HepG2 (cell line): ENCODE data around the gene AARSD1. TPM values are rescaled to one million over a fixed set of nuclear protein-coding genes. Genes with fewer than 3 reads are reported as not detected.

ENCODE experiments used
- ADNP ChIP-seq: sonication (generic); formaldehyde crosslinking; IDR thresholded peaks from 2 replicates; pipeline ENCODE4 v1.4.0; 2020; ENCODE audit warnings: missing genetic modification reagents
- ARID5B ChIP-seq: IDR thresholded peaks from 2 replicates; pipeline ENCODE4 v1.4.0; 2020; ENCODE audit warnings: mild to moderate bottlenecking, missing genetic modification reagents
- ASH2L ChIP-seq: fragments of 300-600, 200-600 bp; sonication (generic); IDR thresholded peaks from 2 replicates; pipeline ENCODE4 v1.7.0; 2017; ENCODE audit warnings: low read depth, mild to moderate bottlenecking, moderate library complexity, mixed read lengths, low read length; ENCODE audit not compliant: insufficient read length
- ATF2 ChIP-seq: sonication (generic); formaldehyde crosslinking; IDR thresholded peaks from 2 replicates; pipeline ENCODE4 v1.4.0; 2020; ENCODE audit warnings: missing genetic modification reagents
- BATF2 ChIP-seq: sonication (generic); formaldehyde crosslinking; IDR thresholded peaks from 2 replicates; pipeline ENCODE4 v1.8.0; 2022; ENCODE audit warnings: mild to moderate bottlenecking, missing genetic modification reagents, moderate library complexity
- FOXO1 ChIP-seq: sonication (generic); formaldehyde crosslinking; IDR thresholded peaks from 2 replicates; pipeline ENCODE4 v1.4.0; 2020; ENCODE audit warnings: missing genetic modification reagents
- GATAD1 ChIP-seq: IDR thresholded peaks from 2 replicates; pipeline ENCODE4 v1.6.1; 2016; ENCODE audit warnings: missing genetic modification reagents, missing compliant biosample characterization
- HMG20A ChIP-seq: IDR thresholded peaks from 2 replicates; pipeline ENCODE4 v1.6.1; 2016; ENCODE audit warnings: borderline replicate concordance
- HNF4A ChIP-seq: sonication (generic); formaldehyde crosslinking; IDR thresholded peaks from 2 replicates; pipeline ENCODE4 v1.4.0; 2020; ENCODE audit warnings: missing genetic modification reagents
- JUN ChIP-seq: sonication (generic); formaldehyde crosslinking; IDR thresholded peaks from 2 replicates; pipeline ENCODE4 v1.4.0; 2020; ENCODE audit warnings: mild to moderate bottlenecking, missing genetic modification reagents
- JUNB ChIP-seq: sonication (generic); formaldehyde crosslinking; IDR thresholded peaks from 2 replicates; pipeline ENCODE4 v1.8.0; 2022; ENCODE audit warnings: missing genetic modification reagents, mild to moderate bottlenecking, borderline replicate concordance
- MAFG ChIP-seq: sonication (generic); formaldehyde crosslinking; IDR thresholded peaks from 2 replicates; pipeline ENCODE4 v1.5.1; 2020; ENCODE audit warnings: mild to moderate bottlenecking, missing genetic modification reagents
- MIXL1 ChIP-seq: IDR thresholded peaks from 2 replicates; pipeline ENCODE4 v1.6.1; 2016
- NR0B2 ChIP-seq: sonication (generic); formaldehyde crosslinking; IDR thresholded peaks from 2 replicates; pipeline ENCODE4 v1.4.0; 2020; ENCODE audit warnings: mild to moderate bottlenecking, missing genetic modification reagents
- SNRNP70 ChIP-seq: fragments of 200-400 bp; formaldehyde crosslinking; IDR thresholded peaks from 2 replicates; pipeline ENCODE4 v1.6.1; 2017; ENCODE audit warnings: mild to moderate bottlenecking, low read depth, low read length, moderate library complexity
- SOX5 ChIP-seq: IDR thresholded peaks from 2 replicates; pipeline ENCODE4 v1.6.1; 2016; ENCODE audit warnings: borderline replicate concordance
- SRF ChIP-seq: IDR thresholded peaks from 2 replicates; pipeline ENCODE4 v1.6.1; 2011; ENCODE audit warnings: mild to moderate bottlenecking, low read depth, low read length, moderate library complexity
- TBX2 ChIP-seq: sonication (generic); formaldehyde crosslinking; IDR thresholded peaks from 2 replicates; pipeline ENCODE4 v1.5.0; 2020; ENCODE audit warnings: missing genetic modification reagents, mild to moderate bottlenecking, borderline replicate concordance
- TEAD3 ChIP-seq: optimal IDR thresholded peaks from 2 replicates; pipeline ENCODE3; 2016; ENCODE audit warnings: borderline replicate concordance
- YEATS4 ChIP-seq: sonication (generic); formaldehyde crosslinking; IDR thresholded peaks from 2 replicates; pipeline ENCODE4 v1.4.0; 2020; ENCODE audit warnings: missing genetic modification reagents, borderline replicate concordance
- ZGPAT ChIP-seq: IDR thresholded peaks from 2 replicates; pipeline ENCODE4 v1.6.1; 2016; ENCODE audit warnings: mild to moderate bottlenecking
- ZNF44 ChIP-seq: sonication (generic); formaldehyde crosslinking; IDR thresholded peaks from 2 replicates; pipeline ENCODE4 v1.5.1; 2020; ENCODE audit warnings: mild to moderate bottlenecking, missing genetic modification reagents
- ZNF614 ChIP-seq: IDR thresholded peaks from 2 replicates; pipeline ENCODE4 v1.6.1; 2018; ENCODE audit warnings: missing biosample characterization, missing genetic modification reagents, inconsistent platforms, borderline replicate concordance
- polyA plus RNA-seq, 8 experiments: library from polyadenylated mRNA; depleted of rRNA in 3 of 8; stranded (reverse) in 7 of 8; unstranded in 1 of 8; fragments of >200 nt; fragmentation: Illumina TruSeq in 4 of 8; extraction: Trizol in 4 of 8; gene quantifications; 2 replicates each; pipeline versions ENCODE4 v1.2.1 to v1.2.3, GENCODE V29; 2011 to 2016; ENCODE audit warnings: low read depth in 4 of 8, missing spikeins in 1 of 8, mixed read lengths in 1 of 8; ENCODE audit not compliant: insufficient read depth in 1 of 8
- total RNA-seq, 5 experiments: library from RNA; depleted of rRNA; stranded (reverse); fragments of >200 nt; fragmentation: Illumina TruSeq; extraction: Trizol; gene quantifications; 2 replicates each; pipeline ENCODE4 v1.2.3, GENCODE V29; 2016; ENCODE audit warnings: low read depth in 1 of 5

AARSD1 gene
- total and polyA plus RNA-seq, 2 of the 13 experiments (the other 11 are each of a cell fraction or from before 2014, with no cell fraction given): 24.7 to 29.3 TPM

- TF ChIP-seq YEATS4 (CRISPR knock-in tag) (peak; percentile 34; the same call in 1 of the 2 replicates), TBX2 (CRISPR knock-in tag) (peak; percentile 38; the same call in 1 of the 2 replicates), MIXL1 (peak; percentile 94), FOXO1 (CRISPR knock-in tag) (peak; percentile 72; the same call in 1 of the 2 replicates), BATF2 (CRISPR knock-in tag) (no peak), ADNP (no peak), SNRNP70 (no peak), SRF (no peak), ASH2L (peak; percentile 56), JUN (CRISPR knock-in tag) (peak; percentile 65; the same call in 1 of the 2 replicates), HMG20A (CRISPR knock-in tag) (peak; percentile 41; the same call in 1 of the 2 replicates), ZGPAT (CRISPR knock-in tag) (peak; percentile 85), NR0B2 (CRISPR knock-in tag) (no peak), ARID5B (peak; percentile 62), GATAD1 (peak; percentile 57; the same call in 1 of the 2 replicates), JUNB (CRISPR knock-in tag) (no peak), ZNF44 (CRISPR knock-in tag) (0 out of 2 replicates have a peak, but pooled peaks have one; percentile 48), MAFG (CRISPR knock-in tag) (peak; percentile 92), SOX5 (peak; percentile 44; the same call in 1 of the 2 replicates), ZNF614 (CRISPR knock-in tag) (peak; percentile 66), ATF2 (CRISPR knock-in tag) (no peak), TEAD3 (CRISPR knock-in tag) (peak; percentile 49), HNF4A (CRISPR knock-in tag) (0 out of 2 replicates have a peak, but pooled peaks have one; percentile 21)
Measured at GRCh38 chr17:42928714-42929496, 35.3 kb downstream of the AARSD1 start (continued).
